Tibial artery (tissue), 4 donors: ENCODE data around the gene EYS.

Experiments
- DNase-seq, 2 donors: peaks; one replicate each; pipeline ENCODE4 v3.0.0-alpha.2; 2019
- H3K27ac ChIP-seq, 2 donors: fragments of 200-600 bp; sonication (generic) in 1 of 2; 1 replicate in 1 of 2; 2 replicates in 1 of 2; pipeline ENCODE4 v1.5.1; 2018 to 2019; ENCODE audit warnings: mild to moderate bottlenecking in 1 of 2
- H3K27me3 ChIP-seq, 2 donors: fragments of 200-600 bp; sonication (generic) in 1 of 2; one replicate each; pipeline versions ENCODE4 v1.5.1 to v1.6.0; 2016 to 2019
- H3K36me3 ChIP-seq, 3 donors: fragments of 200-600 bp; sonication (generic) in 2 of 3; one replicate each; pipeline ENCODE4 v1.5.1; 2016 to 2019; ENCODE audit warnings: mild to moderate bottlenecking in 2 of 3
- H3K4me1 ChIP-seq, 4 donors: fragments of 200-600 bp; sonication (generic) in 2 of 4; 1 replicate in 3 of 4; 2 replicates in 1 of 4; pipeline ENCODE4 v1.5.1; 2016 to 2019
- H3K4me3 ChIP-seq, 2 donors: fragments of 200-600 bp; sonication (generic) in 1 of 2; 1 replicate in 1 of 2; 2 replicates in 1 of 2; pipeline ENCODE4 v1.5.1; 2018 to 2019; ENCODE audit warnings: mild to moderate bottlenecking in 2 of 2
- H3K9me3 ChIP-seq, 3 donors: fragments of 200-600 bp; sonication (generic) in 1 of 3; one replicate each; pipeline ENCODE4 v1.5.1; 2016 to 2019
- intact Hi-C: fragments of 100-400 bp; cut with DNase I; formaldehyde crosslinking; loops from one replicate; pipeline ENCODE4 v1.15.0; 2023; ENCODE audit warnings: low total_unique reads
- TF ChIP-seq, protein P1 (sequence below), 2 experiments: fragments of 200-600 bp in 1 of 2; fragments of 450-650 bp in 1 of 2; IDR thresholded peaks; one replicate each; pipeline ENCODE4 v1.5.1; 2017 to 2019; ENCODE audit warnings: antibody characterized with exemption in 2 of 2, mild to moderate bottlenecking in 1 of 2, moderate library complexity in 1 of 2

The EYS gene

DNA sequence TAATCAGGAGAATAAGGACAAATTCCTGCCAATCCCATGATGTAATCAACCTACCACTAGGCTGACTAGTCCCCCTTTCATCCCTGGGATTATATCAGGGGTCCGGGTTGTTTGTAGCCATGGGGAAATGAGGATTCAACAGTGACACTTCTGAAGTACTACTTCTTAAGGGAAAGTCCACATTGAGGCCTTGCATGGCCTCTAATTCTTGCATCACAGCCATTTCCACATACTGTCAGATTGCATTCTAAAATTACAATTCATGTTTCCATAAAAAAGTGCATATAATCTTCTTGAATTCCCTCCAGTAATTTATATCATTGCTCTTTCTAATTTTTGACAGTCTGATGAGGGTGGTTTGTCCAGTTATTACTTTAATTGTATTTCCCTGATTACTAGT, 1887.2 kb downstream of the EYS start:
- Histone ChIP-seq H3K4me1 (no peaks in the 10 kb centered on the region), H3K36me3 (no peaks in the 10 kb centered on the region), H3K9me3 (no peaks in the 10 kb centered on the region), H3K4me3 (no peak overlapping the region), H3K27ac (no peak overlapping the region), H3K27me3 (no peaks in the 10 kb centered on the region)
- intact Hi-C loops, result no loop called here
- no peak for DNase-seq
- TF ChIP-seq, protein P1, sequence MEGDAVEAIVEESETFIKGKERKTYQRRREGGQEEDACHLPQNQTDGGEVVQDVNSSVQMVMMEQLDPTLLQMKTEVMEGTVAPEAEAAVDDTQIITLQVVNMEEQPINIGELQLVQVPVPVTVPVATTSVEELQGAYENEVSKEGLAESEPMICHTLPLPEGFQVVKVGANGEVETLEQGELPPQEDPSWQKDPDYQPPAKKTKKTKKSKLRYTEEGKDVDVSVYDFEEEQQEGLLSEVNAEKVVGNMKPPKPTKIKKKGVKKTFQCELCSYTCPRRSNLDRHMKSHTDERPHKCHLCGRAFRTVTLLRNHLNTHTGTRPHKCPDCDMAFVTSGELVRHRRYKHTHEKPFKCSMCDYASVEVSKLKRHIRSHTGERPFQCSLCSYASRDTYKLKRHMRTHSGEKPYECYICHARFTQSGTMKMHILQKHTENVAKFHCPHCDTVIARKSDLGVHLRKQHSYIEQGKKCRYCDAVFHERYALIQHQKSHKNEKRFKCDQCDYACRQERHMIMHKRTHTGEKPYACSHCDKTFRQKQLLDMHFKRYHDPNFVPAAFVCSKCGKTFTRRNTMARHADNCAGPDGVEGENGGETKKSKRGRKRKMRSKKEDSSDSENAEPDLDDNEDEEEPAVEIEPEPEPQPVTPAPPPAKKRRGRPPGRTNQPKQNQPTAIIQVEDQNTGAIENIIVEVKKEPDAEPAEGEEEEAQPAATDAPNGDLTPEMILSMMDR (IDR thresholded peaks at IDR 0.05), result no peak

- H3K4me3 ChIP-seq, result no peak overlapping the region
- H3K27ac ChIP-seq, result no peak overlapping the region
- no peak for DNase-seq
- H3K9me3 ChIP-seq, result no peaks in the 10 kb centered on the region
- no peaks in the 10 kb centered on the region for H3K36me3 ChIP-seq
- H3K27me3 ChIP-seq, result no peaks in the 10 kb centered on the region
- intact Hi-C loops, result no loop called here
- TF ChIP-seq, protein P1 (IDR thresholded peaks at IDR 0.05), result no peak
- H3K4me1 ChIP-seq, result no peaks in the 10 kb centered on the region
These were observed 1889.5 kb downstream of the EYS start for GRCh38 chr6:63817492-63818050.

DNA sequence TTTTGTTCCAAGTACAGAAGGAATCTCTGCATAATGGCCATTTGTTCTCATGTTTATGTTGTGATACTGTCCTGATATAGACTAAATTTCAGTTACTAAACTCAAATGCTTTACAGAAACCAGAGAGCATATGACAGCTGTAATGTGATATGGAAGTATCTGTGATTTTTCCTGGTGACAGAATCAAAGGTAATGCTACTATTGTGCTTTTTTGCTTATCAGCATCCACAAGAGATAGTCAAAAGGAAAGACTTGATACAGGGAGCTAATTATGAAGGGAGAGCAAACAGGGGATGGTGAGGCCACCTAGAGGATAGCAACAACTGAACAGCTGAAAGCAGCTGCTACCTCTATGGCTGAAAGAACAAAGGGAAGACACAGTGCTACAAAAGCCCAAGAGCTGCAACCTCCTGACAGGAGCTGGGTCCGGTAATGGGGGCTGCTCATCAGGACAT, 1890.0 kb downstream of the EYS start:
- Histone ChIP-seq H3K4me1 (no peaks in the 10 kb centered on the region), H3K36me3 (no peaks in the 10 kb centered on the region), H3K9me3 (no peaks in the 10 kb centered on the region), H3K27ac (no peak overlapping the region), H3K27me3 (no peaks in the 10 kb centered on the region), H3K4me3 (no peak overlapping the region)
- TF ChIP-seq, protein P1 (IDR thresholded peaks at IDR 0.05), result no peak
- intact Hi-C loops, result no loop called here
- DNase-seq, result no peak

DNA sequence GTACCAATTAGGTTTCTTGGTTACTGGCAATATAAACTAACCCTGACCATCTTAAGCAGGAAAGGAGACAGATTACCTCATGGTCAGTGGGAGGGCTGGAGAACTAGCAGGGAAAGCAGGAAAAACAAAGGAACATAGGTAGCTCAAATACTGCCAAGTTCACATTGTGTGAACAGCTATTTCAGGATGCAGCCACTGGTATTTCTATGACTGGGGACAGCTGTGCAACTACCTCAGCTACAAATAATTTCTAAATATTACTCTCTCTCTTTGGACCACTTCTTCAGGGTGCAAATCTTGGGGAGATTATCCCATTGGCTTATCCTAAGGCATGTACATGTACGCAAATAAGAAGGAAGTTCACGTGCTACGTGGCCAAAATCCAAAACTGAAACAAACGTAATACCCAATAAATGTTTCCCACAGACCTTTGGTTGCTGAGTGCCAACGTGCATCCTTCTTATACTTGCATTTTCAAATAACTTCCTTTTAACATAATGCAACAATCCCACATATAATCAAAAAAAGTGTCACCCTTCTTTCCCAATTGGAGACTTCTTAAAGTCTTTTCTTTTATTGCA, 1890.5 kb downstream of the EYS start:
- TF ChIP-seq, protein P1 (IDR thresholded peaks at IDR 0.05), result no peak

GRCh38 chr6:63814459-63814858, 1892.6 kb downstream of the EYS start:
- Histone ChIP-seq H3K36me3 (no peaks in the 10 kb centered on the region), H3K4me1 (no peaks in the 10 kb centered on the region), H3K4me3 (no peak overlapping the region), H3K27ac (no peak overlapping the region), H3K27me3 (no peaks in the 10 kb centered on the region), H3K9me3 (no peaks in the 10 kb centered on the region)
- TF ChIP-seq, protein P1 (IDR thresholded peaks at IDR 0.05), result no peak
- intact Hi-C loops, result no loop called here
- no peak for DNase-seq

More for the DNA sequence above, 1890.5 kb downstream of the EYS start:
- Histone ChIP-seq H3K27me3 (no peaks in the 10 kb centered on the region), H3K36me3 (no peaks in the 10 kb centered on the region), H3K4me1 (no peaks in the 10 kb centered on the region), H3K27ac (no peak overlapping the region), H3K9me3 (no peaks in the 10 kb centered on the region), H3K4me3 (no peak overlapping the region)
- DNase-seq, result no peak
- intact Hi-C loops, result no loop called here
